NCI-H1092 (cell line): ENCODE results near the gene NEURL1B.

Experiments
- DNase-seq: peaks from one replicate; lab custom pipeline; 2025; lab: John Stamatoyannopoulos, UW

Gene NEURL1B

GRCh38 chr5:172715421-172715780 is 74.3 kb downstream of the NEURL1B start:
- no peak for DNase-seq

- DNase-seq = no peak
Observed at GRCh38 chr5:172715931-172716682, 75.0 kb downstream of the NEURL1B start.

- peak; percentile 22 for DNase-seq
Observed at GRCh38 chr5:172716796-172717313, 75.8 kb downstream of the NEURL1B start.

- no peak for DNase-seq
Observed at GRCh38 chr5:172717481-172718195, 76.6 kb downstream of the NEURL1B start.

- no peak for DNase-seq
Observed at GRCh38 chr5:172718527-172719114, 77.6 kb downstream of the NEURL1B start.

GRCh38 chr5:172719211-172719610 is 78.1 kb downstream of the NEURL1B start:
- DNase-seq = no peak

GRCh38 chr5:172720655-172721054 is 79.6 kb downstream of the NEURL1B start:
- DNase-seq = no peak

GRCh38 chr5:172721455-172722326 is 80.6 kb downstream of the NEURL1B start:
- DNase-seq = no peak

- no peak for DNase-seq
Observed at GRCh38 chr5:172722327-172722815, 81.3 kb downstream of the NEURL1B start.

- no peak for DNase-seq
Observed at GRCh38 chr5:172723508-172723907, 82.4 kb downstream of the NEURL1B start.

- DNase-seq = no peak
Observed at GRCh38 chr5:172724242-172725183, 83.5 kb downstream of the NEURL1B start.

GRCh38 chr5:172725273-172725672 is 84.2 kb downstream of the NEURL1B start:
- no peak for DNase-seq

GRCh38 chr5:172725785-172726184 is 84.7 kb downstream of the NEURL1B start:
- no peak for DNase-seq

- DNase-seq = no peak
Observed at GRCh38 chr5:172726966-172727365, 85.9 kb downstream of the NEURL1B start.

- no peak for DNase-seq
Observed at GRCh38 chr5:172727551-172727950, 86.5 kb downstream of the NEURL1B start.

GRCh38 chr5:172728481-172729241 is 87.6 kb downstream of the NEURL1B start:
- no peak for DNase-seq

GRCh38 chr5:172729588-172729987 is 88.5 kb downstream of the NEURL1B start:
- no peak for DNase-seq

GRCh38 chr5:172730222-172730621 is 89.2 kb downstream of the NEURL1B start:
- no peak for DNase-seq

- no peak for DNase-seq
Observed at GRCh38 chr5:172730981-172731679, 90.1 kb downstream of the NEURL1B start.
